HG02943 (cell line): ENCODE results near the gene GP1BA.

Source experiments
- ATAC-seq: cut with Tn5 transposase; IDR thresholded peaks from one replicate; pipeline ENCODE4 v1.9.1; 2021; ENCODE audit warnings: mild to moderate bottlenecking, low read depth, moderate library complexity; ENCODE audit not compliant: unreplicated experiment

Gene GP1BA

DNA sequence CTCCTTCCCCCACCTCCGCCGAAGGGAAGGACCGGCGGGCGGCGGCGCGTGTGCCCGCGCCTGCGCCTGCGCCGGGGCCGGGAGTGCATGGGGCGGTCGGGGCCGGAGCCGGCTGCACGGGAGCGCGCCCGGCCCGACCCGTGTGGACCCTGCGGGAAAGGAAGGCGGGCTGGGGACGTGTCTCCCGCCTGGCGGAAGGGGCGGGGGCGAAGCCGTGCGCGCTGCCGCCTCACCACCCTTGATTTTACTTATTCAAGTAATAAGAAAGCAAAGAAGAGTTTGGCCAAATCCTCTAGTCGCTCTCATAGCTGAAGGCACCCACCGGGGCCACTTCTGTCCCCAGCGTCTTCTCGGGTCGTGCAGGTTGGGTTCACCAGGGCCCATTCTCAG lies 16.8 kb downstream of the GP1BA start:
- ATAC-seq: no peak

DNA sequence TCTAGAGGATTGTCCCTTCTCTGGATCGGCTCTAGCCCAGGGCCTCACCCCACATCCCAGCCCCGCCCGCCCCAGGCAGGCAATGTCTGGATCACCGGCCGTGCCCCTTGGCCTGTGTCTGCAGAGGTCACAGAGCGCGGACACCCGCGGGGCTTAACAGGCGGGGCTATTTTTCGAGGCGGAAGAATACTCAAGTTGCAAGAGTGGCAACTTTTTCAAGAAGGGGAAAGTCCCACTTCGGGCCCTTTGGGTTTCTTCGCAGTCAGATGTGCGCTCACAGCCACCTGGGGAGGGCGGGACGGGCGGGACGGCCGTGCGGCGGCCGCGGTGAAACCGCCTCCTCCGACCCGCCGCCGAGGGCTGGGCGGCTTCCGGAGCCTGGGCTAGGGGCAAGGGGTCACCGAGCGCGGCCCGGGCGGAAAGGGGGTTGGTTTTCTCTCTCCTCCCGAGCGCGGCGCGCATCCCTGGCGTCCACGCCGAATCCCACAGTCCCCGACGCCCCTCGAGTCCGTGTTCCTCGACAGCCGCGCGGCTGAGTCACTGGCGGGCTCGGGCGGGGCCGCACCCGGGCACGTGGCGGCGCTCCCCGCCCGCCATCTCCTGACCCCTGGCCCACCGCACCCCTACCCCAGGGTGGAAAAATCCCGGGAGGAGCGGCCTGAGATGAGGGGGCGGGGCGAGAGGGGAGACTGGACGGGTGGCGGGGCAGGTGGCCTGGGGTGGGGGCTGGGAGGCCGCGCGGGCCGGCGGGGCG lies 17.4 kb downstream of the GP1BA start:
- ATAC-seq: no peak

DNA sequence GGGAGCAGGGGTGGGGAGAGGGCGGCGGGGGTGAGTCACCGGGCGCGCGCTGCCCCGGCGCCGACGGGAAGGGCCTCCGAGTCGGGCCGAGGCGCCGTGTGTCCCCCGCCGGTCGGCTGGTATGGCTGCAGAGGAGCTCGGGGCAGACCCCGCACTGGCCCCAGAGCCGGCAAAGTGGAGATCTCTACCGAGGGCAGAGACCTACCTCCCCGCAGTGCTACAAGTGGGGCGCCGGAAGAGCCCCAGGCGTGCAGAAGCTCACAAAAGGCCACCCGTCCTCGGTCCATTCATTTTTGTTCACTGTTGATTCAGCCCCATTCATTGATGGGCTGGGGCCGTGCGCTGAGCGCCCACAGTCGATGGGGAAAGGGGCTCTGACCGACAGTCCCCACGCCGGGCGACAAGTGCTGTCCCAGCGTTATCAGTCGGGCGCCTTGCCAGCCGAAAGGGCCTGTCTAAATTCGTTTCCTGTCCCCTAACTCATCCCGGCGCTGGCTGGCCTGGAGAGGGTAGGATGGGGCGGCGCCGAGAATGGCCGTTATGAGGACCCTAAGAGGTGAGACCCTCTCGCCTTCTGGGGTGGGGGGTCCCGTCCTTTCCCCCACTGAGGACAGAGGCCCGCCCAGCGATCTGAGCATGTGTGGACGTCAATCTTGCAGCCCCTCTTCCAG lies 18.1 kb downstream of the GP1BA start:
- no peak for ATAC-seq

DNA sequence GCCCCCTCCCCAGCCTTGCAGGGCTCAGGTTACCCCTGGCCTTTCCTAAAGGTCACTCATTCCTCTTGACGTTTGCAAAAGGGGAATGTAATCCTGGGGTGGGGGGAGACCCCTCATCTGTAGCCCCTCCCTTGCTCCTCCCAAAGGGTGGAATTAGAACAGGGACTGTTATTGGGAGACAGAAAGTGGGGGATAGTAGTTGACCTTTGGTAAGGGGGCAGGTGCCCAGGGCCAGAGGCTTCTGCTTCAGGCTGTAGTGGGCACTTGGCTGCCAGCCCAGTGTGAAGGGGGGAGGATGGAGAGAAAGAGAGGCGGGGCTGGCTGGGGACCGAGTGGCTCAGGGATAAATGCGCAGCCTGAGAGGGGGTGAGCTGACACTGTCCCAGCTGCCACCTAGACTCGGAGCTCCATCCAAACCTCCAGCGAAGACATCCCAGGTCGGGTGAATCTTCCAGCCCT lies 18.7 kb downstream of the GP1BA start, which contains the start of gene ENO3:
TSS of gene ENO3 (plus strand) at position 374 of the 459 bp plus-strand sequence. CDS start 711 bp downstream, outside the sequence.
- no peak for ATAC-seq

DNA sequence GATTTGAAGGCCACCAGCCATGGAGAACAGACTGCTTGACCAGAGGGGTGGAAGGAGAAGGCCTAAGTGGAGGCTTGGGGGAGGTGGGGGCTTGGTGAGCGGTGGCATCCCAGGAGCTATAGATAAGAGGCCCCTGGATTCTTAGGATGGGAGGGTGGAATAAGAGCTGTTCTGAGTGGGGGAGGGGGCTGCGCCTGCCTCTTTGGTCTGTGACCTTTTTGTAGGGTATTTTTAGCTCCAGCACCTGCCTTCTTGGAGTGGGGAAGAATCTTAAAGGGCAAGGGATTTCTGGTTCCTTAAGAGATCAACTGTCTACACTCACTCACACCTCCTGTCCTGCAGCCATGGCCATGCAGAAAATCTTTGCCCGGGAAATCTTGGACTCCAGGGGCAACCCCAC lies 19.4 kb downstream of the GP1BA start:
- ATAC-seq: no peak

- no peak for ATAC-seq
Measured at GRCh38 chr17:4953451-4953961, 21.4 kb downstream of the GP1BA start.

DNA sequence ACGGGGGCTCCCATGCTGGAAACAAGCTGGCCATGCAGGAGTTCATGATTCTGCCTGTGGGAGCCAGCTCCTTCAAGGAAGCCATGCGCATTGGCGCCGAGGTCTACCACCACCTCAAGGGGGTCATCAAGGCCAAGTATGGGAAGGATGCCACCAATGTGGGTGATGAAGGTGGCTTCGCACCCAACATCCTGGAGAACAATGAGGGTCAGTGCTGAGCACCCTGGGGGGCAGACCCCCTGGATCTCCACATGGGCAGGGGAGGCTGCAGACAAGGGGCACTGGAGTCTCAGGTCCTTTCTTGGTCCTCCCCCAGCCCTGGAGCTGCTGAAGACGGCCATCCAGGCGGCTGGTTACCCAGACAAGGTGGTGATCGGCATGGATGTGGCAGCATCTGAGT lies 23.0 kb downstream of the GP1BA start:
- ATAC-seq: no peak

DNA sequence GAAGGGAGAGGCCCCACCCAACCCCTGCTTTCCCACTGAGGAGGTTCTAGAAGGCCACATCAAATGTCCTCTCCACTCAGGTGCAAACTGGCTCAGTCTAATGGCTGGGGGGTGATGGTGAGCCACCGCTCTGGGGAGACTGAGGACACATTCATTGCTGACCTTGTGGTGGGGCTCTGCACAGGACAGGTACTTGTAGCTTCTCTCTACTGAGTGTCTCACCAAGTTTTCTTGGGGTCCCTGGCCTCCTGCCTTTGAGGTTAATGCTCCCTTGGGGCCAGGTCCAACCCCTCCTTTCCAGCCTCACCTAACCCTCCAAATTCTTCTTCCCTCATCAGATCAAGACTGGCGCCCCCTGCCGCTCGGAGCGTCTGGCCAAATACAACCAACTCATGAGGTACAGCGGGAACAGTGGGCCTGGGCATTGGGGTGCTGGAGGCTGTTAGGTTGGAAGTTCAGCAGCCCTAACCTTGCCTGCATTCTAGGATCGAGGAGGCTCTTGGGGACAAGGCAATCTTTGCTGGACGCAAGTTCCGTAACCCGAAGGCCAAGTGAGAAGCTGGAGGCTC lies 24.5 kb downstream of the GP1BA start:
- no peak for ATAC-seq

GRCh38 chr17:4958102-4958501 lies 26.0 kb downstream of the GP1BA start:
- ATAC-seq: no peak

DNA sequence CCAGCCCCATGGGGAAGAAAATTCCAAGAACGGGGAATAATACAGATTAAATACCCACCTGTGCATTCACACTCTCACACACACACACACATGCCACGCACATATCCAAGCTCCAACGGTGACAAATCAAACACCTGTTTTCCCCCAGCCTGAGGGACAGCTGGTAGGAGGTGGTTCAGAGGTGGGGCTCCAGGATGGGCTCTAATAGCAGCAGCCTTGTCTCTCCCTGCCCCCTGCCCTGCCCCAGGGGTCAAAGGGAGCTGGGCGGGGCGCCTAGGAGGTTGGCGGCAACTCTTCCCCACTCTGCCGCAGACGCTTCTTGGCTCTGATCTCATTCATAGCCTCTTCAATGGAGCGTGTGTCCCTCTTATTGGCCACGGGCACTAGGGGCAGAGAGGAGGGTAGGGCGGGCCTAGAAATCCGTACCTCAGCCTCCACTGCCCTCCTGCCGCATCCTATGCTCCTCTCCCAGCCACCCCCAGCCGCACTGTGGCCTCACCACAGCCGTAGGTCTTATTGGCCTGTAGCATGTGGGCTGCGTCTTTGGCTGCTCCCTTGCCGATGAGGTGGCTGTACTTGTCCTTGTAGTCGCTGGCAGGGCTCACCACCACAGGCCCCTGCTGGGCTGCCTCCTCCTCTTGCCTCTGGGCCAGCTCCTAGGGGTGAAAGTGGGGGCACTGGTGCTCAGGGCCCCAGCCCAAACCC lies 27.3 kb downstream of the GP1BA start:
- no peak for ATAC-seq

DNA sequence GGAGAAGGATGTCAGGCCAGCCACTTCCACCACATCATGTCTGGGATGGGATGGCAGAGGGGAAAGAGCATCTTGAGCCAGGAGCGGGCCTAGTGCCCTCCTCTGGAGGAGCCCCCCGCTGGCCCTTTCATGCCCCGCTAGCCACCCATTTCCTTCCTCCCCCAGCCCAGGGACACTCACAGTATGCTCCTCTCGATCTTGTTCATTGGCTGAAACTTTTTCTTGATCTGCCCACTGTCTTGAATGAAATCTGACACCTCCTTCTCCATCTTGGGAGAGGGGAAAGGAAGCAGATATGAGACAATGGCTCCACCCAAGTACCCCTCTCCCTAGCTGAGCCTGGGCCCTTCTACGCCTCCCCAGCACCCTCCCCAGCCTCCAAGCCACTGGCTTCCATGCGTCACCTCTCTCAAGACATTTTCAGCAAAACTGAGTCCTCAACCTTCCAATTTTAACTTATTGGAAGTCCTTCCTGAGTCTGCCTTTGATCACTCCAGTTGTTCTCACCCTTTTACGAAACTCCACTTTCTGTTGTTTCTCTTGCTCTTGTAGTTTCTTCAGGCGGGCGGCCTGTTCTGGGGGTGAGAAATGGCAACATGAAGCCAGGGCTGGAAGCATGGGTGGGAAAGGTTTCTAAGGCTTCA lies 28.3 kb downstream of the GP1BA start:
- ATAC-seq: no peak

DNA sequence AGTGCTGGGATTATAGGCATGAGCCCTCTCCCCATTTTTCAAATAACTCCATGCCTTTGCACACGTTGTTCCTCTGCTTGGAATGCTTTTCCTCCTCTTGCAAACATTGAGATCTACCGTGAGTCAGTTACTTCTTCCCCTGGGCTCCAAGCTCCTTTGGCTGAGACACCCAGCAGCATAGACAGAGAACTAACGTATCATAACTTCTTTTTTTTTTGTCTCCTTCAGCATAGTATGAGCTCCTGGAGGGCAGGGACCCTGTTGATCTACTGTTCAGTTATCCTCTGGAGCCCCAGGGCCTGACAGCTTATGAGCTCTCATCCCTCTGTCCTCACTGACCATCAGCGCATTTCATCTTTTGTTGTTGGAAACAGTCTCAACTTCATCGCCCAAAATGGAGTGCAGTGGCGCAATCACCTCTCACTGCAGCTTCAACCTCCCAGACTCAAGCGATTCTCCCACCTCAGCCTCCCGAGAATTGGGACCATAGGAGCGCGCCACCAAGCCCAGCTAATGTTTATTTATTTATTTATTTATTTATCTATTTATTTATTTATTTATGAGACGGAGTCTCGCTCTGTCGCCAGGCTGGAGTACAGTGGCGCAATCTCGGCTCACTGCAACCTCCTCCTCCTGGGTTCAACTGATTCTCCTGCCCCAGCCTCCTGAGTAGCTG lies 33.4 kb downstream of the GP1BA start:
- no peak for ATAC-seq

- ATAC-seq: peak; percentile 89
Measured at GRCh38 chr17:4966844-4967538, 34.9 kb downstream of the GP1BA start.

- peak; percentile 50 for ATAC-seq
Measured at GRCh38 chr17:4967539-4968485, 35.7 kb downstream of the GP1BA start, which contains the start of gene SPAG7. Gene SPAG7, minus strand, starts transcription at chr17:4967817. Its CDS starts 13 bp downstream, at chr17:4967804.

GRCh38 chr17:4968486-4969046 lies 36.5 kb downstream of the GP1BA start:
- ATAC-seq: no peak

DNA sequence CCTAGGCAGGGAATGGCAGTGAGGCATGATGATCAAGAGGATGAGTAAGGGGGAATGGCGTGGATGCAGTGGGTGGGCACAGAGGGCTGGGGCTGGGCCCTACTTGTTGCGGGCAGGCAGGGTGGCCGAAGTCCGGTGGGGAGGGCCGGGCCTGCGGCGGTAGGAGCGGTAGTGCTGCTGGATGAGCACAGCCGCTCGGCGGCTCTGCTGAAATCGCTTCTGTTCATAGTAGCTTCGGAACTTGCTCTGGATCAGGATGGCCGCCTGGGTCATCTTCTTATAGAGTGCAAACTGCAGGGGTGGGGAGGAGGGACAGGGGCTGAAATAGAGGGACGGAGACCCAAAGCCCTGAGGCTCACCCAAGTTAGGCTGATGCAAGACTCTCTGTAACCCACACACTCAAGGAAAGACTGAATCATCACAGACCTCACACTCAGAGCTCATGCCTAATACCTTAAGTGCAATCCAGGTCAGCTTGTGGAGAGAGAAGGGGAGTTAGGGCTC lies 37.0 kb downstream of the GP1BA start:
- ATAC-seq: no peak

DNA sequence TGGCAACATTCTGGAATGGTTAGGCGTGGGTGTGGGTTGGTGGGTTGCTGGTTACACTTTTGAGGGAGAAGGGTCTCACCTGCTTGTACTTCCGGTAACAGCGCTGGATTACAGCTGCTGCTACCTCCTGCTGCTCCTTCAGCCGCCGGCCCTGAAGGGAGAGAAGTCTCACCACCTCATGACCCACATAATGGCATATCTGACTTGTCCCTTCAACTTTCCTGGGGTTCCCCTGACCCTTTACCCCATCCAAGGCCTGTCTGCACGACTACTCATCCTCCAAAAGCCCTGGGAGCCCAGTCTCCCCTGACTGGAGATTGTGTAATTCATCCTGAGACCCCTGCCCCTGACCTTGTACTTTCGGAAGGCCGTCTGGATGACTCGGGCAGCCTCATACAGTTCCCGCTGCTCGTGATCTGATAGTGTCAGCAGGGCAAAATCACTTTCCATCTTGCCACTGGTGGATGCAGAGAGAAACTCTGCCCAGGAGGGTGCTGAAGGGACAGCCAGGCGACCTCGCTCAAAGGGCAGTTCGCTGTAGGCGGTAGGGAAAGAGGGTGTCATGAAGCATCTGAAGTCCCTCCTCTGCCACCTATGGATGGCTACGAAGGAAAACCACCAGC lies 37.6 kb downstream of the GP1BA start:
- ATAC-seq: no peak
